H7 (cell line): ENCODE data around the gene LRRIQ1. TPM values are rescaled to one million over a fixed set of nuclear protein-coding genes. Genes with fewer than 3 reads are reported as not detected.

Source experiments
- DNase-seq: peaks from one replicate; pipeline ENCODE4 v3.0.0; 2012
- H3K27me3 ChIP-seq: 2 replicates; pipeline ENCODE4 v1.6.0; 2011; ENCODE audit warnings: mild to moderate bottlenecking, low read length; ENCODE audit not compliant: control insufficient read depth, insufficient read depth
- H3K36me3 ChIP-seq: replicated peaks from 2 replicates; pipeline ENCODE4 v1.5.1; 2011; ENCODE audit warnings: low read length; ENCODE audit not compliant: control insufficient read depth, insufficient read depth
- H3K4me3 ChIP-seq: 2 replicates; pipeline ENCODE4 v1.5.1; 2011; ENCODE audit warnings: low read depth, mild to moderate bottlenecking, control low read depth, low read length, moderate library complexity; ENCODE audit not compliant: insufficient read depth
- total RNA-seq: library from RNA; depleted of rRNA; stranded (reverse); fragments of >200 nt; shearing (Covaris generic); gene quantifications from 2 replicates; pipeline ENCODE4 v1.2.3, GENCODE V29; 2014; rRNA removed

Gene LRRIQ1
- total RNA-seq, 1 experiment from 2014 or later: 0.17 TPM

DNA sequence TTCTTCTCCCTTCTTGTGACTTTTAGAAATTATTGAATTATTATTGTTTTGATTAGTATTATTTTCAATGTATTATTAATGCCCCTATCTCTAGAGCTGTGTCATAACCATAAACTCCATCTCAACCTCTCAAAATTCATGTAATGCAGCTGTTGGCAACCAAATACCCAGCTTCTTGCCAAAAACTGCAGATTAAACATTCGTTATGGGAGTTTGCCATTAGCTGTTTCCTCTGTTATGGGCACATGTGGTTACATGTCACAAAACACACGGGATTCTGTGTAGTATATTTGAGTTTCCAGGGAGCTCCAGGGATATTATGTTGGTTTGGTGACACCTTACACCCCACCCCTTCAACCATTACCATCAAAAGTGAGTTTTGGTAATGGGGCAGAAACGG lies 241.0 kb downstream of the LRRIQ1 start:
- H3K27me3 ChIP-seq: peaks cover 70% of the 10 kb centered on the region
- no peaks in the 10 kb centered on the region for H3K36me3 ChIP-seq
- no peak overlapping the region for H3K4me3 ChIP-seq
- no peak for DNase-seq

DNA sequence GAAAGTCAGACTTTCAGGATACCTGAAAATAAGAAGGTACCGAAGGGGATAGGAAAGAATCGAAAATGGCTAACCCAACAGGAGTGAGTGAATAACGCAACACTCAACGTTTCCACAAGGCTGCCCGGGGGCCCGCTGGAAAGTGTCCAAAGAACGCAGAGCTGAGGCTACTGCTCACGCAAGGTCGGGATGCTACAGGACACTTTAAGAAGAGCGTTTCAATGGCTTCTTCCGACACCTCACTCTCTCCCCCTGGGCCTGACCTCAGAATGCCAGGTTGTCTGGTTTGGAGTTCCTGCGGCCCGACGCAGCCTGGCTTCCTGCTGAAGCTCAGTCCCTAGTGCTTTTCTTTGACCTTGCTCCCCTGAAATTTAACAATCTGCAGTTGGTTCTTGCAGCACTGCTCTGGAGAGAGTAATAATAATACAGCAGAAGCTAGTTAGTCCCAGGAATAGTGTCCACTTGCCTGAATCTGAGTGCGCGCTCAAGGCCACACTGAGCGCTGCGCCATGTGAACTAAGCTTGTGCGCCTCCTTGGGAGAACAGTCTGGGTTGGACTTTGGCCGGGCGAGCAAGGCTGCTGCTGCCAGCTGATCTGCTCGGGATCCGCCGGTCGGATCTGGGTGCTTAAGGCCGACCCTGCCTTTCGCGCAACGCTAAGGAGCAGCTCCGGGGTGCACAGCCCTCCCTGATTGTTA lies 241.9 kb downstream of the LRRIQ1 start:
- peak; percentile 28 for DNase-seq
- peak overlapping the region; percentile 89; the same call in 1 of the 2 replicates for H3K4me3 ChIP-seq
- peaks cover 65% of the 10 kb centered on the region for H3K27me3 ChIP-seq
- no peaks in the 10 kb centered on the region for H3K36me3 ChIP-seq

DNA sequence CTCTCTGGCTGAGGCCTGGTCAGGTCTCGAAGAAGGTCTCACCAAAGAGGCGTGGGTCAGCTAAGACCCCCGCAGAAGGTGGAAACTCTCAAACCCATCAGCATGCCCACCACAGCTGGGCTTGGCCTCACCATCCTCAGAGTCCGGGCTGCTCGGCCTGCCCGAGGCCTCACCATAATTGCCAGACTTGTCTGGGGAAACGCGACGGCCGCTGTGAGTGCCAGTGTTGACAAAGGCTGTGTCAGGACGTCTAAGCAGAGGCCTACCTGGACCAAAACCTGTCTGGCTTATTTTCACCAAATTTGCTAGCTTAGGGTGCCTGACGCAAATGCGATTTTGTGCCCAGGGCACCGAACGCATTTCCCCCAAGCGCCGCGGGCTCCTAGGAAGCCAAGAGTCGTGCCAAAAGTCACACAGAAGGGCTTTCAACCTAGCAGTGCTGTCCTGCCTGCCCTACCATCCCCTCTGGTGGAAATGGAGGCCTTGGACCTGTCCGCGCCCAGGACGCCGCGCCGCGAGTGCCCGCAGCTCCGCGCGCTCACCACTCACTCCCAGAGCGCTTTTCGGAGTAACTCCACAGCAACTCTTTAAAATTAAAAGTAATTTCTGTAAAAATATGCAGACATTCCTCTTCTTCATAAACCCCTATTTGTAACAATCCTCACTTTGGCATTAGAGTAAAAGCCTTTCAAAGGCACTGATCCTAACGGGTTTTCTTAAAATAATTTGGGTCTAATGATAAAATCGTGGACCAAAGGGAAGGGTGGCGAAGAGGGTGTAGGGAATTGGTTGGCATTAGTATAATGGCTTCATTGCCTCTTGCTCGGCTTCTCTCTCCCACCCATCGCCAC lies 242.7 kb downstream of the LRRIQ1 start:
- H3K4me3 ChIP-seq: peak overlapping the region; percentile 89
- peak; percentile 33 for DNase-seq
- peaks cover 58% of the 10 kb centered on the region for H3K27me3 ChIP-seq
- H3K36me3 ChIP-seq: no peaks in the 10 kb centered on the region

- H3K27me3 ChIP-seq: peaks cover 50% of the 10 kb centered on the region
- H3K4me3 ChIP-seq: peak overlapping the region; percentile 89
- peak; percentile 59 for DNase-seq
- no peaks in the 10 kb centered on the region for H3K36me3 ChIP-seq
Observed at GRCh38 chr12:85279449-85280164, 243.5 kb downstream of the LRRIQ1 start.

DNA sequence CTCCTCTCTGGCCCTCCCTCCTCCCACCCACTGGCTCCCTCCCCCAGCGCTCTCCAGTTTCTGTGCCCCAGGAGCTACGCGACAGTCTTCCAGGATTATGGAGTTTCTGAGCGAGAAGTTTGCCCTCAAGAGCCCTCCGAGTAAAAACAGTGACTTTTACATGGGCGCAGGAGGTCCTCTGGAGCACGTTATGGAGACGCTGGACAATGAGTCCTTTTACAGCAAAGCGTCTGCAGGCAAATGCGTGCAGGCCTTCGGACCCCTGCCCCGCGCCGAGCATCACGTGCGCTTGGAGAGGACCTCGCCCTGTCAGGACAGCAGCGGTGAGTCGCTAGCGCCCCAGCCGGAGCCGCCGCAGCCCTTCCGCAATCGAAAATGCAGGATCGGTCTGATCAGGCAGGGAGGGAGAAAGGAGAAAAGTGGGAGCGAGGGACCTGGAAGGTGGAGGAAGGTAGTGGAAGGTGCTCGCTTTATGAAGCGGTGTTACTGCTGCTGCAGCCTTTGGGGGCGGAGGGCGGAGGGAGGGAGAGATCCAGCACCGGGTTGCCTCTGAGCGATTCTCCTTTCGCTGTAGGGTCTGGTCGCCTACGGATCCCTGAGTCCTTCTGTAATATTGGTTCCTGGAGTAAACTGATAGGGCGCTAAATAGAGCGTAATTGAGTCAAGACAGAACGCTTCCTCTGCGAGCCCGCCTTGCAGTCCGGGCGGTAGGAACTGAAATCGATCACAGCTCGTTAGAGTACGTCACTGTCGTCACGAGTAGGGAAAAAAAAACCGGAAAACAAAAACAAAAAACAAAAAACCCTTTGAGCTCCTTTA lies 244.2 kb downstream of the LRRIQ1 start, which contains the start of gene ALX1:
TSS of gene ALX1 (plus strand) at position 56 of the 819 bp plus-strand sequence. CDS start at position 98, 42 bp downstream.
- Histone ChIP-seq H3K36me3 (no peaks in the 10 kb centered on the region), H3K4me3 (peak within 1 kb of the TSS; percentile 89), H3K27me3 (peaks cover 42% of the 10 kb centered on the region)
- DNase-seq: peak; percentile 73

- no peak for DNase-seq
- peaks cover 35% of the 10 kb centered on the region for H3K27me3 ChIP-seq
- peak overlapping the region; percentile 89 for H3K4me3 ChIP-seq
- no peaks in the 10 kb centered on the region for H3K36me3 ChIP-seq
Observed at GRCh38 chr12:85280984-85281630, 245.0 kb downstream of the LRRIQ1 start.

- Histone ChIP-seq H3K36me3 (no peaks in the 10 kb centered on the region), H3K4me3 (peak overlapping the region; percentile 89; the same call in 1 of the 2 replicates), H3K27me3 (peaks cover 29% of the 10 kb centered on the region)
- DNase-seq: no peak
Observed at GRCh38 chr12:85281636-85282312, 245.6 kb downstream of the LRRIQ1 start.

- H3K27me3 ChIP-seq: peaks cover 11% of the 10 kb centered on the region
- DNase-seq: no peak
- no peaks in the 10 kb centered on the region for H3K36me3 ChIP-seq
- no peak overlapping the region for H3K4me3 ChIP-seq
Observed at GRCh38 chr12:85283560-85283959, 247.4 kb downstream of the LRRIQ1 start.

Other genes with a start within 250 kb of the LRRIQ1 start
- gene SLC6A15, start 123.6 kb upstream of the LRRIQ1 start, total RNA-seq: 26.4 and 27.0 TPM in 2 replicates
- not detected in 2 replicates for gene TSPAN19, start 74 bp upstream of the LRRIQ1 start, total RNA-seq
- 7.6 and 10.1 TPM in 2 replicates for gene ALX1, start 243.9 kb downstream of the LRRIQ1 start, total RNA-seq